Adrenal gland (tissue), 12 donors: Measurements from ENCODE around the gene GGT6. TPM values are rescaled to one million over a fixed set of nuclear protein-coding genes. Genes with fewer than 3 reads are reported as not detected.

Experiments
- DNase-seq, 7 donors: peaks; one replicate each; pipeline ENCODE4 v3.0.0-alpha.2; 2019 to 2020
- H3K27ac ChIP-seq, 5 donors: fragments of 200-600 bp; sonication (generic) in 4 of 5; 1 replicate in 3 of 5; 2 replicates in 2 of 5; pipeline versions ENCODE4 v1.5.1 to v1.8.0; 2016 to 2020; ENCODE audit warnings: mild to moderate bottlenecking in 1 of 5
- H3K27me3 ChIP-seq: fragments of 200-600 bp; 2 replicates; pipeline ENCODE4 v1.8.0; 2021
- H3K36me3 ChIP-seq, 2 donors: fragments of 200-600 bp; replicated peaks in 1 of 2; 1 replicate in 1 of 2; 2 replicates in 1 of 2; pipeline versions ENCODE4 v1.5.1 to v1.8.0; 2018 to 2022
- H3K4me1 ChIP-seq, 2 donors: fragments of 200-600 bp; replicated peaks in 1 of 2; 1 replicate in 1 of 2; 2 replicates in 1 of 2; pipeline versions ENCODE4 v1.5.1 to v1.8.0; 2018 to 2021
- H3K4me3 ChIP-seq, 4 donors: fragments of 200-600 bp; sonication (generic) in 3 of 4; one replicate each; pipeline ENCODE4 v1.5.1; 2016 to 2018
- H3K9me3 ChIP-seq, 3 donors: fragments of 200-600 bp; sonication (generic) in 1 of 3; replicated peaks in 1 of 3; 1 replicate in 2 of 3; 2 replicates in 1 of 3; pipeline versions ENCODE4 v1.5.1 to v1.8.0; 2016 to 2021
- POLR2A ChIP-seq, 2 donors: fragments of 450-650 bp; IDR thresholded peaks; one replicate each; pipeline ENCODE4 v1.6.1; 2017; ENCODE audit warnings: antibody characterized with exemption in 2 of 2, mild to moderate bottlenecking in 2 of 2, moderate library complexity in 1 of 2
- WGBS, 4 donors: extraction: QIAGEN DNeasy Blood & Tissue Kit in 2 of 4; methylation state at CpG; one replicate each; pipeline versions ENCODE4 v1.1.5 to v1.1.7; 2013 to 2017; 5-methylcytosine and 5-hydroxymethylcytosine counted together
- intact Hi-C, 2 donors: fragments of 100-400 bp; cut with DNase I; formaldehyde crosslinking; loops; one replicate each; pipeline versions ENCODE4 v1.14.1 to v1.15.0; 2022 to 2023
- polyA plus RNA-seq, 3 donors: library from polyadenylated mRNA; stranded (reverse); fragments of 200-250 nt in 2 of 3; fragments of 350-450 nt in 1 of 3; fragmentation: Illumina TruSeq in 1 of 3; extraction: RNeasy Lipid Tissue Mini Kit (QIAGEN cat#74804) in 1 of 3; gene quantifications; one replicate each; pipeline ENCODE4 v1.2.3, GENCODE V29; 2013 to 2014
- total RNA-seq, 9 donors: library from RNA; depleted of rRNA in 4 of 9; stranded (reverse); fragments of >200 nt in 4 of 9; fragments of 120-200 nt in 1 of 9; fragmentation: NEBNext Ultra II Directional in 1 of 9; extraction: Animal tissue kit (Norgen Biotek cat#: 25700) in 1 of 9; gene quantifications; one replicate each; pipeline versions ENCODE4 v1.1.0 to v1.2.4, GENCODE V29; 2013 to 2023
- TF ChIP-seq, protein P1 (sequence below), 6 experiments: fragments of 450-650 bp in 4 of 6; fragments of 200-600 bp in 2 of 6; sonication (generic) in 1 of 6; IDR thresholded peaks; 1 replicate in 5 of 6; 2 replicates in 1 of 6; pipeline versions ENCODE4 v1.5.1 to v1.8.0; 2016 to 2021; ENCODE audit warnings: antibody characterized with exemption in 6 of 6, mild to moderate bottlenecking in 2 of 6, moderate library complexity in 1 of 6
- donor health status: healthy with polysubstance abuse.
- donor health status: Bipolar disorder and iron deficiency.
- donor health status: DM: yes; HTN: yes; CAD: no.
- donor health status: DM: no; HTN: no; CAD: no.
- donor health status: DM: no; HTN: no; CAD: no.
- donor health status: DM: yes; HTN: yes; CAD: no.

GGT6 gene
- total and polyA plus RNA-seq, 12 donors: 0.06 to 4.2 (median 0.88) TPM

GRCh38 chr17:4527566-4528125 is 32.7 kb downstream of the GGT6 start:
- H3K36me3 ChIP-seq: no peaks in the 10 kb centered on the region
- no peak for TF ChIP-seq POLR2A (IDR thresholded peaks at IDR 0.05)
- TF ChIP-seq, protein P1, sequence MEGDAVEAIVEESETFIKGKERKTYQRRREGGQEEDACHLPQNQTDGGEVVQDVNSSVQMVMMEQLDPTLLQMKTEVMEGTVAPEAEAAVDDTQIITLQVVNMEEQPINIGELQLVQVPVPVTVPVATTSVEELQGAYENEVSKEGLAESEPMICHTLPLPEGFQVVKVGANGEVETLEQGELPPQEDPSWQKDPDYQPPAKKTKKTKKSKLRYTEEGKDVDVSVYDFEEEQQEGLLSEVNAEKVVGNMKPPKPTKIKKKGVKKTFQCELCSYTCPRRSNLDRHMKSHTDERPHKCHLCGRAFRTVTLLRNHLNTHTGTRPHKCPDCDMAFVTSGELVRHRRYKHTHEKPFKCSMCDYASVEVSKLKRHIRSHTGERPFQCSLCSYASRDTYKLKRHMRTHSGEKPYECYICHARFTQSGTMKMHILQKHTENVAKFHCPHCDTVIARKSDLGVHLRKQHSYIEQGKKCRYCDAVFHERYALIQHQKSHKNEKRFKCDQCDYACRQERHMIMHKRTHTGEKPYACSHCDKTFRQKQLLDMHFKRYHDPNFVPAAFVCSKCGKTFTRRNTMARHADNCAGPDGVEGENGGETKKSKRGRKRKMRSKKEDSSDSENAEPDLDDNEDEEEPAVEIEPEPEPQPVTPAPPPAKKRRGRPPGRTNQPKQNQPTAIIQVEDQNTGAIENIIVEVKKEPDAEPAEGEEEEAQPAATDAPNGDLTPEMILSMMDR (IDR thresholded peaks at IDR 0.05): no peak
- no peaks in the 10 kb centered on the region for H3K9me3 ChIP-seq
- intact Hi-C loops: no loop called here
- no peaks in the 10 kb centered on the region for H3K4me1 ChIP-seq
- no peak overlapping the region for H3K27ac ChIP-seq
- WGBS, 4 donors: 77 to 85% (median 79%) methylated on average over 12 of the region's 12 CpGs
- no peak for DNase-seq
- H3K27me3 ChIP-seq: no peaks in the 10 kb centered on the region
- H3K4me3 ChIP-seq: no peak overlapping the region

DNA sequence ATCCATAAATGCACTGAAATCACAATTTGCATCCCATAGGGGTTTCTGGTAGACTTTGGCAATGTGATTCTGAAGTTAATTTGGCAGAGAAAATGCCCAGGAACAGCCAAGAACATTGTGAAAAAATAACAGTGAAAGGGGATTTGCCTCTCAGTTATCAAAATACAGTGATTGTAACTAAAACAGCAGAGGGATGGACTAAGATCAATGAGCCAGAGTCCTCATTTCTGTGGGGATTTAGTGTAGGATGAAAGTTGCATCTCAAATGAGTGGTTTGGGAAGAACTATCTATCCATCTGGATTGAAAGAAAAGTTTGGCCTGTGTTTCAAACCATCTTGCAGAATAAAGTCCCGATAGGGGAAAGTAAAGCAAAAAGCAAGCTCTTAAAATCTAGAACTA is 33.2 kb downstream of the GGT6 start:
- no peak for DNase-seq
- 50 to 55% (median 52%) methylated on average over 1 of the region's 1 CpG for WGBS, 4 donors
- H3K4me1 ChIP-seq: no peaks in the 10 kb centered on the region
- TF ChIP-seq POLR2A (IDR thresholded peaks at IDR 0.05): no peak
- TF ChIP-seq, protein P1 (IDR thresholded peaks at IDR 0.05): no peak
- no peaks in the 10 kb centered on the region for H3K9me3 ChIP-seq
- H3K4me3 ChIP-seq: no peak overlapping the region
- no peaks in the 10 kb centered on the region for H3K36me3 ChIP-seq
- intact Hi-C loops: no loop called here
- no peak overlapping the region for H3K27ac ChIP-seq
- no peaks in the 10 kb centered on the region for H3K27me3 ChIP-seq

DNA sequence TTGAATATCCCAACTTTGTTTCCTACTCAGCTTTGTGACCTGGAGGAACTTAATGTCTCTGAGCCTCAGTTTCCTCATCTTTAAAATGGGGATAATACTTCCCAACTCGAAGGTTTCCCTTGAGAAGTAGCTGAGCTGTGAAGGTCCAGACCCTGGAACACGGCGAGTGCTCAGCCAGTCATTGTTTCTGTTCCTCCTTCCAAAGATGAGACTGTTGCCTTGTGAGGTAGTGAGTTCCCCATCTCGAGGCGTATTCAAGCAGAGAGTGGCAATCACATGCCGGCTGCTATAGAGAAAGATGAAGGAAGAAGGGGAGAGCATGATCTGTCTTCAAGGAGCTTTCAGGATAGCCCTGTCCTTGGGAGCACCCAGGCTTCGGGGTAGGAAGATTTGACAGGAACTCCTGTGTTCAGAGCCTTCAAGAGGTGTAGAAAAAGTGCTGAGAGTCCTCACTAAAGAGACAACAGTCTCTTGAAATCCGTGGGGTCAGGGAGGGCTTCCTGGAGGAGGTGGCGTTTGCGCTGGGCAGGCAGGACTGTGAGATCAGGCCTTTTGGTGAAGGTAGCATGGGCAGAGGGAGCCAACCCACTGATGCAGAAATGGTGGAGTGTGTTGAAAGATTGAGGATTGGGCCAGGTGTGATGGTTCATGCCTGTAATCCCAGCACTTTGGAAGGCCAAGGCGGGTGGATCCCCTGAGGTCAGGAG is 34.5 kb downstream of the GGT6 start:
- Histone ChIP-seq H3K36me3 (no peaks in the 10 kb centered on the region), H3K27ac (no peak overlapping the region), H3K9me3 (no peaks in the 10 kb centered on the region), H3K4me1 (peaks cover 6 to 7% of the 10 kb centered on the region in 2 donors), H3K27me3 (no peaks in the 10 kb centered on the region), H3K4me3 (no peak overlapping the region)
- WGBS, 4 donors: 70 to 77% (median 71%) methylated on average over 11 of the region's 11 CpGs
- intact Hi-C loops: no loop called here
- TF ChIP-seq, protein P1 (IDR thresholded peaks at IDR 0.05): no peak
- TF ChIP-seq POLR2A (IDR thresholded peaks at IDR 0.05): no peak
- no peak for DNase-seq

GRCh38 chr17:4523946-4524345 is 36.4 kb downstream of the GGT6 start:
- H3K9me3 ChIP-seq: no peaks in the 10 kb centered on the region
- no peak overlapping the region for H3K27ac ChIP-seq
- 81 to 95% (median 84%) methylated on average over 8 of the region's 8 CpGs for WGBS, 4 donors
- intact Hi-C loops: no loop called here
- H3K27me3 ChIP-seq: no peaks in the 10 kb centered on the region
- no peak for TF ChIP-seq POLR2A (IDR thresholded peaks at IDR 0.05)
- TF ChIP-seq, protein P1 (IDR thresholded peaks at IDR 0.05): no peak
- H3K4me1 ChIP-seq: peaks cover 13 to 26% of the 10 kb centered on the region in 2 donors
- no peaks in the 10 kb centered on the region for H3K36me3 ChIP-seq
- DNase-seq: no peak
- no peak overlapping the region for H3K4me3 ChIP-seq
